H9 (cell line): ENCODE measurements around the gene INTS3. TPM values are rescaled to one million over a fixed set of nuclear protein-coding genes. Genes with fewer than 3 reads are reported as not detected.
A peak's percentile ranks its signal among the peaks of the same experiment; 100 is the strongest.

ENCODE experiments used
- DNase-seq: peaks from one replicate; pipeline ENCODE4 v3.0.0-alpha.2; 2017
- H2AFZ ChIP-seq: one replicate; pipeline ENCODE4 v1.6.1; 2013; ENCODE audit warnings: mild to moderate bottlenecking, low read length, control low read depth, moderate library complexity
- H2AK5ac ChIP-seq: 2 replicates; pipeline ENCODE4 v1.6.1; 2013; ENCODE audit warnings: low read length, control low read depth, mixed read lengths; ENCODE audit not compliant: insufficient read length
- H2BK120ac ChIP-seq: one replicate; pipeline ENCODE4 v1.6.1; 2013; ENCODE audit warnings: low read depth, mild to moderate bottlenecking, low read length, control low read depth, inconsistent platforms; ENCODE audit not compliant: poor library complexity, severe bottlenecking
- H2BK12ac ChIP-seq: 2 replicates; pipeline ENCODE4 v1.6.1; 2013; ENCODE audit warnings: low read length, control low read depth, mixed read lengths, low read depth; ENCODE audit not compliant: insufficient read length
- H2BK15ac ChIP-seq: 2 replicates; pipeline ENCODE4 v1.6.1; 2013; ENCODE audit warnings: low read depth, low read length, control low read depth
- H2BK20ac ChIP-seq: one replicate; pipeline ENCODE4 v1.6.1; 2013; ENCODE audit warnings: low read depth, mild to moderate bottlenecking, low read length, control low read depth, inconsistent platforms; ENCODE audit not compliant: poor library complexity, severe bottlenecking
- H2BK5ac ChIP-seq: 2 replicates; pipeline ENCODE4 v1.6.1; 2013; ENCODE audit warnings: low read length, control low read depth, mixed read lengths; ENCODE audit not compliant: insufficient read length
- H3K14ac ChIP-seq: 2 replicates; pipeline ENCODE4 v1.6.1; 2013; ENCODE audit warnings: low read length, control low read depth; ENCODE audit not compliant: insufficient read depth
- H3K18ac ChIP-seq: 2 replicates; pipeline ENCODE4 v1.6.1; 2013; ENCODE audit warnings: low read depth, mild to moderate bottlenecking, mixed read lengths, low read length, control low read depth; ENCODE audit not compliant: insufficient read length
- H3K23ac ChIP-seq: 2 replicates; pipeline ENCODE4 v1.6.1; 2013; ENCODE audit warnings: low read length, control low read depth, mixed read lengths, low read depth; ENCODE audit not compliant: insufficient read length
- H3K23me2 ChIP-seq: 2 replicates; pipeline ENCODE4 v1.6.1; 2013; ENCODE audit warnings: low read depth, mild to moderate bottlenecking, mixed read lengths, low read length, control low read depth; ENCODE audit not compliant: insufficient read length, poor library complexity, severe bottlenecking
- H3K27ac ChIP-seq: 2 replicates; pipeline ENCODE4 v1.5.1; 2013; ENCODE audit warnings: low read length, control low read depth, mixed read lengths, low read depth; ENCODE audit not compliant: insufficient read length
- H3K27me3 ChIP-seq: 2 replicates; pipeline ENCODE4 v1.6.1; 2013; ENCODE audit warnings: low read length, control low read depth, inconsistent platforms; ENCODE audit not compliant: insufficient read depth
- H3K4ac ChIP-seq: 2 replicates; pipeline ENCODE4 v1.6.1; 2013; ENCODE audit warnings: low read depth, mild to moderate bottlenecking, control low read depth, inconsistent platforms, low read length, moderate library complexity
- H3K4me1 ChIP-seq: 2 replicates; pipeline ENCODE4 v1.6.1; 2013; ENCODE audit warnings: low read length, control low read depth, inconsistent platforms; ENCODE audit not compliant: insufficient read depth
- H3K4me2 ChIP-seq: 2 replicates; pipeline ENCODE4 v1.6.1; 2013; ENCODE audit warnings: low read length, control low read depth, mixed read lengths; ENCODE audit not compliant: insufficient read length, insufficient read depth
- H3K56ac ChIP-seq: 2 replicates; pipeline ENCODE4 v1.6.1; 2013; ENCODE audit warnings: low read depth, mild to moderate bottlenecking, mixed read lengths, low read length, control low read depth; ENCODE audit not compliant: insufficient read length
- H3K79me1 ChIP-seq: 2 replicates; pipeline ENCODE4 v1.6.1; 2013; ENCODE audit warnings: low read depth, mild to moderate bottlenecking, moderate library complexity, low read length, control low read depth, inconsistent platforms; ENCODE audit not compliant: insufficient read depth, poor library complexity, severe bottlenecking
- H3K79me2 ChIP-seq: 2 replicates; pipeline ENCODE4 v1.6.1; 2013; ENCODE audit warnings: low read length, control low read depth, inconsistent platforms; ENCODE audit not compliant: insufficient read depth
- H3K9ac ChIP-seq: 2 replicates; pipeline ENCODE4 v1.6.1; 2013; ENCODE audit warnings: low read length, control low read depth, mixed read lengths; ENCODE audit not compliant: insufficient read length; ENCODE audit errors: extremely low read depth
- H3K9me3 ChIP-seq: one replicate; pipeline ENCODE4 v1.6.1; 2013; ENCODE audit warnings: low read depth, low read length, inconsistent platforms; ENCODE audit not compliant: control insufficient read depth
- H3T11ph ChIP-seq: one replicate; pipeline ENCODE4 v1.6.1; 2013; ENCODE audit warnings: mild to moderate bottlenecking, low read length, control low read depth, inconsistent platforms
- H4K20me1 ChIP-seq: one replicate; pipeline ENCODE4 v1.6.1; 2013; ENCODE audit not compliant: control insufficient read depth, insufficient read length, insufficient read depth
- H4K5ac ChIP-seq: 2 replicates; pipeline ENCODE4 v1.6.1; 2013; ENCODE audit warnings: low read depth, mild to moderate bottlenecking, mixed read lengths, low read length, control low read depth; ENCODE audit not compliant: insufficient read length
- H4K8ac ChIP-seq: replicated peaks from 2 replicates; pipeline ENCODE4 v1.6.1; 2013; ENCODE audit warnings: low read length, control low read depth, mixed read lengths, low read depth; ENCODE audit not compliant: insufficient read length
- H4K91ac ChIP-seq: 2 replicates; pipeline ENCODE4 v1.6.1; 2013; ENCODE audit warnings: low read depth, mild to moderate bottlenecking, moderate library complexity, mixed read lengths, low read length, control low read depth; ENCODE audit not compliant: insufficient read length
- H3K27ac Mint-ChIP-seq, 3 experiments: 2 replicates in 2 of 3; 3 replicates in 1 of 3; pipeline ENCODE4 v1.8.0; 2020 to 2021; ENCODE audit warnings: mixed read lengths in 3 of 3, mild to moderate bottlenecking in 1 of 3, moderate library complexity in 1 of 3
- H3K27me3 Mint-ChIP-seq: 2 replicates; pipeline ENCODE4 v1.8.0; 2021; ENCODE audit warnings: low read depth, mild to moderate bottlenecking, moderate library complexity, mixed read lengths
- H3K36me3 Mint-ChIP-seq, 3 experiments: 2 replicates in 2 of 3; 3 replicates in 1 of 3; pipeline ENCODE4 v1.8.0; 2020 to 2021; ENCODE audit warnings: low read depth in 3 of 3, mixed read lengths in 3 of 3; ENCODE audit not compliant: insufficient read depth in 1 of 3
- H3K4me1 Mint-ChIP-seq, 2 experiments: 2 replicates each; pipeline ENCODE4 v1.8.0; 2020; ENCODE audit warnings: mixed read lengths in 2 of 2
- H3K4me3 Mint-ChIP-seq, 2 experiments: 2 replicates in 1 of 2; 3 replicates in 1 of 2; pipeline ENCODE4 v1.8.0; 2020 to 2021; ENCODE audit warnings: mild to moderate bottlenecking in 2 of 2, mixed read lengths in 2 of 2, moderate library complexity in 1 of 2
- H3K9me3 Mint-ChIP-seq, 2 experiments: 2 replicates in 1 of 2; 3 replicates in 1 of 2; pipeline ENCODE4 v1.8.0; 2020; ENCODE audit warnings: mild to moderate bottlenecking in 2 of 2, mixed read lengths in 2 of 2, moderate library complexity in 1 of 2
- CTCF ChIP-seq: fragments of 200-600 bp; sonication (generic); conservative IDR thresholded peaks from 3 replicates; pipeline ENCODE4 v1.8.0; 2021; ENCODE audit warnings: antibody characterized with exemption, mild to moderate bottlenecking
- WGBS: extraction: QIAGEN DNeasy Blood & Tissue Kit; methylation state at CpG from one replicate; pipeline ENCODE4 v1.1.7; 2013; ENCODE audit warnings: missing lambda C conversion rate, low lambda C conversion rate, mixed read lengths; ENCODE audit not compliant: insufficient read length; ENCODE audit errors: extremely low coverage; 5-methylcytosine and 5-hydroxymethylcytosine counted together
- total RNA-seq: library from RNA; stranded (reverse); gene quantifications from 2 replicates; pipeline ENCODE4 v1.2.1, GENCODE V29; 2021

Gene INTS3
- total RNA-seq, 1 experiment from 2014 or later: 67.1 TPM

DNA sequence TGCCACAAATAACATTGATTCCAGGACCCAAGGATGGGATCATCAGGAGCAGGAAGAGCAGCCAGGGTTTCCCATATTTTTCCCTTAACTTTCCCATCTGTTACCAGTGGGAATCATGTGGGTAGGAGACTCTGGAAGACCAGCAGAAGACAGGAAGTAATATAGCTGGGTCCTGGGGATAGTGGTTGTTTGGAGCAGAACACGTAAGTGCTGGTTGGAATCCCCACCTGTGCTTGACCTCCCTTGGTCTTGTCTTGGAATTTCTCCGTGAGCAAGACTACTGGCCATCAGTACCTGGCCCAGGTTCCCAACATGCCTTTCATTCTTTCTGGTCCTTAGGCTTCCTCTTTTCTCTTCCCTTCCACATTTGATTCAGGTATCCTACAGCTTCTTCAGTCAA, 26.4 kb downstream of the INTS3 start:
- Histone ChIP-seq H3K18ac (no peak overlapping the region), H3K23me2 (no peaks in the 10 kb centered on the region), H3K9ac (no peak overlapping the region), H3K23ac (no peak overlapping the region), H4K5ac (no peak overlapping the region), H3T11ph (no peak overlapping the region), H3K4me2 (no peak overlapping the region), H3K9me3 (no peaks in the 10 kb centered on the region), H2BK5ac (no peak overlapping the region), H4K91ac (no peak overlapping the region), H3K14ac (no peak overlapping the region), H2BK120ac (no peak overlapping the region), H2AK5ac (no peak overlapping the region), H3K27me3 (no peaks in the 10 kb centered on the region), H3K4me1 (no peaks in the 10 kb centered on the region), H2AFZ (no peak overlapping the region), H4K8ac (no peak overlapping the region), H3K79me2 (no peaks in the 10 kb centered on the region), H3K79me1 (peaks cover 3% of the 10 kb centered on the region), H2BK15ac (no peak overlapping the region), H3K56ac (no peak overlapping the region), H3K4ac (no peak overlapping the region), H2BK12ac (no peak overlapping the region), H3K27ac (no peak overlapping the region), H4K20me1 (no peaks in the 10 kb centered on the region), H2BK20ac (no peak overlapping the region)
- H3K4me1 Mint-ChIP-seq: peaks cover 5% of the 10 kb centered on the region in 2 experiments
- no peak overlapping the region; a peak in 1 of 5 replicates for H3K4me3 Mint-ChIP-seq
- no CpG with 5 or more reads among the region's 2 CpGs for WGBS
- no peak for TF ChIP-seq CTCF
- no peak for DNase-seq
- H3K27ac Mint-ChIP-seq: peak overlapping the region in 1 of 3 experiments; percentile 33; a peak in 1 of 7 replicates
- H3K36me3 Mint-ChIP-seq: peaks cover 61 to 90% (median 76%) of the 10 kb centered on the region in 3 experiments; a peak in 6 of 7 replicates
- H3K27me3 Mint-ChIP-seq: no peaks in the 10 kb centered on the region
- H3K9me3 Mint-ChIP-seq: no peaks in the 10 kb centered on the region
